A673 (cell line): ENCODE results near the gene IL12RB2. TPM values are rescaled to one million over a fixed set of nuclear protein-coding genes. Genes with fewer than 3 reads are reported as not detected.

Experiments
- BruUV-seq: library from RNA; stranded (reverse); fragments of 400-500 nt; replicated peaks from 2 replicates; lab custom pipeline; 2021; lab: Mats Ljungman, UMichigan
- CTCF ChIA-PET: fragments of 300-600 bp; sonication (Branson Sonifier 250); formaldehyde crosslinking; loops from one replicate; lab custom pipeline; 2022; ENCODE audit warnings: antibody characterized with exemption; lab: Charles Lee
- POLR2A ChIA-PET: fragments of 300-600 bp; sonication (Branson Sonifier 250); formaldehyde crosslinking; loops from one replicate; lab custom pipeline; 2022; ENCODE audit warnings: antibody characterized with exemption; ENCODE audit not compliant: low non-redundant PET; lab: Charles Lee
- DNase-seq: peaks from one replicate; pipeline ENCODE4 v3.0.0-alpha.2; 2015; ENCODE audit warnings: low spot score
- H3K27ac ChIP-seq: fragments of 200-600 bp; sonication (generic); 2 replicates; pipeline ENCODE4 v1.5.1; 2016; ENCODE audit warnings: mixed run types, low read depth, mild to moderate bottlenecking, mixed read lengths, antibody characterized with exemption, low read length; ENCODE audit not compliant: poor library complexity, severe bottlenecking
- H3K27me3 ChIP-seq: fragments of 200-600 bp; sonication (generic); replicated peaks from 2 replicates; pipeline ENCODE4 v1.6.1; 2017; ENCODE audit warnings: mixed run types, low read depth, mild to moderate bottlenecking, mixed read lengths, antibody characterized with exemption, low read length; ENCODE audit not compliant: insufficient read depth, poor library complexity
- H3K36me3 ChIP-seq: fragments of 200-600 bp; sonication (generic); 2 replicates; pipeline ENCODE4 v1.6.1; 2016; ENCODE audit warnings: mixed run types, mild to moderate bottlenecking, mixed read lengths, antibody characterized with exemption, low read length; ENCODE audit not compliant: insufficient read depth, poor library complexity, severe bottlenecking
- H3K4me1 ChIP-seq: fragments of 200-600 bp; sonication (generic); 2 replicates; pipeline ENCODE4 v1.6.1; 2017; ENCODE audit warnings: mixed run types, mild to moderate bottlenecking, mixed read lengths, antibody characterized with exemption, low read length; ENCODE audit not compliant: insufficient read depth, poor library complexity, severe bottlenecking
- H3K4me3 ChIP-seq: fragments of 200-600 bp; sonication (generic); 2 replicates; pipeline ENCODE4 v1.5.1; 2016; ENCODE audit warnings: low read depth, mixed run types, mild to moderate bottlenecking, mixed read lengths, low read length; ENCODE audit not compliant: poor library complexity, severe bottlenecking
- H3K9me3 ChIP-seq: fragments of 200-600 bp; sonication (generic); 2 replicates; pipeline ENCODE4 v1.6.1; 2016; ENCODE audit warnings: mixed run types, low read depth, mild to moderate bottlenecking, mixed read lengths, antibody characterized with exemption, low read length; ENCODE audit not compliant: poor library complexity, severe bottlenecking
- EZH2 ChIP-seq: fragments of 200-600 bp; sonication (generic); IDR thresholded peaks from 2 replicates; pipeline ENCODE4 v1.6.1; 2017; ENCODE audit warnings: borderline replicate concordance, low read depth, mild to moderate bottlenecking, mixed read lengths, antibody characterized with exemption, low read length; ENCODE audit not compliant: poor library complexity, severe bottlenecking
- intact Hi-C: fragments of 100-400 bp; cut with micrococcal nuclease; formaldehyde crosslinking; loops from one replicate; pipeline ENCODE4 v1.10.0; 2022; ENCODE audit not compliant: unreplicated experiment
- total RNA-seq: library from RNA; stranded (reverse); gene quantifications from 2 replicates; pipeline ENCODE4 v1.2.3, GENCODE V29; 2021
- TF ChIP-seq, protein P1 (sequence below): fragments of 300-800, 200-600 bp; sonication (generic); conservative IDR thresholded peaks from 2 replicates; pipeline ENCODE4 v1.5.1; 2017; ENCODE audit warnings: low read depth, mild to moderate bottlenecking, antibody characterized with exemption, low read length, moderate library complexity, mixed read lengths

The IL12RB2 gene
- total RNA-seq, 1 experiment from 2014 or later: 0.39 TPM

DNA sequence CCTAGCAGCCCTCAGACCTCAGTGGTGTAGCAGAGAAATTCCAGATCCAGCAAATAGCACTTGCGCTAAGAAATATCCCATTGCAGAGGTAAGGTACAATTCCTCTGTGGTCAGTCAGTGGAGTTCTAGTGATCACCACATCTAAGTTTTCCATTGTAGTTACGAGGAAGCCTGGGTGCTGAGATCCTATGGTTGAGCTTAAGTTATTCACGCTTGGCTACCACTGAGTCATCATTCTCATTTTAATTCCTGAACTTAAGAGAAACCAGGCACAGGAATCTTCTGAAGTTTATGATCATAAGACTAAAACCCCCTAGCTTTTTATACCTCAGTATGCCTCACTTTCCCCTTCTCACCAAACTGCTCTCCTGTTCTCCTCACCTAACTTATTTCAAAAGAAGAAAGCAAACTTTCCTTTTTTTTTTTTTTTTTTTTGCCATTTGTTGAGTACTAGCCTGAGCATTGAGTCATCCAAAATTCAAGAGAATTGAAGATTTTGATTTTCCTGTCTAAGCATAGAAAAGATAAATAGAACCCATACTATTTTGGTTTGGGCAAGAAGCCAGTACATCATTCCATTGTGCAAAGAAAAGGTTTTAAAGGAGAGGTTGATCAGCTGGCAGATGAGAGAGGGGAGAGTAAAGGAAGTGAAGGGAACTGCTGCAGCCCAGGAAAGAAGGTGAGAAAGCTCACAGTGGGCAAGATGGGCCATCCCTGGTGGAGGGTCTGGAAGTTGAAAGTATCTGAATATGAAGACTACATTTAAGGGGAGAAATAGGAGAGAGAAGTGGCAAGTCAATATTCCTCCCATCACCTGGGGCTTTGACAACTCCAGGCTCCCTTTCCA, 82.6 kb downstream of the IL12RB2 start:
- no TSS peak for BruUV-seq
- no peaks in the 10 kb centered on the region for H3K4me1 ChIP-seq
- intact Hi-C loops: no loop called here
- H3K27ac ChIP-seq: no peak overlapping the region
- ChIA-PET CTCF (no interaction called here), POLR2A (interaction anchor here (0.6 kb wide), 1 partner anchor 1879 kb away, joined by 3 read pairs; no protein-coding TSS in a partner anchor)
- peak; percentile 49 for DNase-seq
- peaks cover 3% of the 10 kb centered on the region for H3K36me3 ChIP-seq
- H3K9me3 ChIP-seq: peaks cover 5% of the 10 kb centered on the region
- no peak overlapping the region for H3K4me3 ChIP-seq
- no peak for TF ChIP-seq EZH2
- H3K27me3 ChIP-seq: no peaks in the 10 kb centered on the region

DNA sequence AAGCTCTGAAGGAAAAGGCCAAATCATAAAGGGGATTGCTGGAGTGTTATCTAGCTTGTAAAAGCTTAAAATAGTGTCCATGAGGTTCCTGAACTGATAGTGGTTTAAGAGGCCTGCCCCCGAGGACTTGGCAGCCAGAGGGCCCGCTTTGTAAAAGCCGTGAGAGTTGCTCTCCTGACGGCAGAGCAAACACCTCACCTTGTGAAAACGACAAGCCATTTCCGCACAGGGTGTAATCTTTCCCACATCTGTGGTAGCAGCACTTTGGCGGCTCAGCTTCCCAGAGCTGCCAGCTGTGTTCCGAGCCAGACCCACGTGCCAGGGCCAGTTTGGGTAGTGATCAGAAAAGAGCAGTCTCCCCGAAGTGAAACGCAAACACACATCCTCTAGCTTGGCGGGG, 85.6 kb downstream of the IL12RB2 start:
- Histone ChIP-seq H3K4me3 (no peak overlapping the region), H3K36me3 (peaks cover 4% of the 10 kb centered on the region), H3K9me3 (no peaks in the 10 kb centered on the region), H3K27ac (no peak overlapping the region), H3K4me1 (no peaks in the 10 kb centered on the region), H3K27me3 (no peaks in the 10 kb centered on the region)
- ChIA-PET CTCF (no interaction called here), POLR2A (no interaction called here)
- intact Hi-C loops: no loop called here
- no TSS peak for BruUV-seq
- TF ChIP-seq, protein P1, sequence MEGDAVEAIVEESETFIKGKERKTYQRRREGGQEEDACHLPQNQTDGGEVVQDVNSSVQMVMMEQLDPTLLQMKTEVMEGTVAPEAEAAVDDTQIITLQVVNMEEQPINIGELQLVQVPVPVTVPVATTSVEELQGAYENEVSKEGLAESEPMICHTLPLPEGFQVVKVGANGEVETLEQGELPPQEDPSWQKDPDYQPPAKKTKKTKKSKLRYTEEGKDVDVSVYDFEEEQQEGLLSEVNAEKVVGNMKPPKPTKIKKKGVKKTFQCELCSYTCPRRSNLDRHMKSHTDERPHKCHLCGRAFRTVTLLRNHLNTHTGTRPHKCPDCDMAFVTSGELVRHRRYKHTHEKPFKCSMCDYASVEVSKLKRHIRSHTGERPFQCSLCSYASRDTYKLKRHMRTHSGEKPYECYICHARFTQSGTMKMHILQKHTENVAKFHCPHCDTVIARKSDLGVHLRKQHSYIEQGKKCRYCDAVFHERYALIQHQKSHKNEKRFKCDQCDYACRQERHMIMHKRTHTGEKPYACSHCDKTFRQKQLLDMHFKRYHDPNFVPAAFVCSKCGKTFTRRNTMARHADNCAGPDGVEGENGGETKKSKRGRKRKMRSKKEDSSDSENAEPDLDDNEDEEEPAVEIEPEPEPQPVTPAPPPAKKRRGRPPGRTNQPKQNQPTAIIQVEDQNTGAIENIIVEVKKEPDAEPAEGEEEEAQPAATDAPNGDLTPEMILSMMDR: no peak
- TF ChIP-seq EZH2: no peak
- DNase-seq: no peak

DNA sequence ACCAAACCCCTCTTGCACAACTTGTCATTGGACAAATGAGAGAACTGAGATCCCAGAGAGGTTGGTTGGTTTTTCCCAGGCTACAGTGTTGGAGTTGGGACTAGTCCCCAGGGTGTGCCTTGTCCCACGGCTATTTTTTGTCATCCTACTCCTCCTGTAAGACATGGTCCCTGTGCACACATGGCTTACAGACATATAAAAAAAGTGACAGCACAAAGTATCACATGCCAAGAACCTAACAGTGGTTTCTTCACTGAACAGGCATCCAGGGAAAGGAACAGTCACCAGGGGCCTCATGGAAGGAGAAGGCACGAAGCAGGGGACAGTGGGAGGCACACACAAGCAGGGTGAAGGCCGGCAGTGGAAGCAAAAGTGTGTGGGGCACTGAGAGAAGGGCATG, 86.1 kb downstream of the IL12RB2 start:
- intact Hi-C loops: no loop called here
- ChIA-PET POLR2A (no interaction called here), CTCF (no interaction called here)
- H3K9me3 ChIP-seq: no peaks in the 10 kb centered on the region
- peaks cover 4% of the 10 kb centered on the region for H3K36me3 ChIP-seq
- TF ChIP-seq, protein P1: no peak
- H3K4me3 ChIP-seq: no peak overlapping the region
- no peak for DNase-seq
- no peaks in the 10 kb centered on the region for H3K27me3 ChIP-seq
- no TSS peak for BruUV-seq
- H3K27ac ChIP-seq: no peak overlapping the region
- H3K4me1 ChIP-seq: no peaks in the 10 kb centered on the region
